K562 (cell line): Measurements from ENCODE around the gene SMIM35. TPM values are rescaled to one million over a fixed set of nuclear protein-coding genes. Genes with fewer than 3 reads are reported as not detected.

Experiments used
- E2F6 ChIP-seq, 2 experiments: IDR thresholded peaks; 2 replicates each; pipeline ENCODE4 v1.6.1; 2011; ENCODE audit warnings: borderline replicate concordance in 1 of 2, control low read depth in 1 of 2, low read depth in 1 of 2, low read length in 1 of 2, mild to moderate bottlenecking in 1 of 2, mixed read lengths in 1 of 2, moderate library complexity in 1 of 2; ENCODE audit not compliant: insufficient read depth in 1 of 2, insufficient read length in 1 of 2, poor library complexity in 1 of 2, severe bottlenecking in 1 of 2; ENCODE audit errors: extremely low read depth in 1 of 2
- FOXA3 ChIP-seq, 2 experiments: fragments of 450-650 bp in 1 of 2; sonication (generic) in 1 of 2; formaldehyde crosslinking; IDR thresholded peaks in 1 of 2; conservative IDR thresholded peaks in 1 of 2; 2 replicates each; pipeline versions ENCODE4 v1.4.0 to v1.8.0; 2020 to 2022; ENCODE audit warnings: mild to moderate bottlenecking in 2 of 2, missing genetic modification reagents in 1 of 2
- FOXK1 ChIP-seq: sonication (generic); formaldehyde crosslinking; IDR thresholded peaks from 2 replicates; pipeline ENCODE4 v1.8.0; 2022; ENCODE audit warnings: missing genetic modification reagents, mild to moderate bottlenecking, borderline replicate concordance
- GTF2F1 ChIP-seq: IDR thresholded peaks from 2 replicates; pipeline ENCODE4 v1.6.1; 2011; ENCODE audit warnings: low read depth, low read length, improper control_type of control experiment
- L3MBTL2 ChIP-seq: fragments of 450-650 bp; IDR thresholded peaks from 2 replicates; pipeline ENCODE4 v1.6.1; 2016; ENCODE audit warnings: mild to moderate bottlenecking, moderate library complexity
- MGA ChIP-seq: fragments of 450-650 bp; IDR thresholded peaks from 2 replicates; pipeline ENCODE4 v1.6.1; 2016; ENCODE audit warnings: mild to moderate bottlenecking, moderate library complexity
- NCOA1 ChIP-seq: fragments of 450-650 bp; IDR thresholded peaks from 2 replicates; pipeline ENCODE4 v1.6.1; 2016; ENCODE audit warnings: low read depth
- ZNF143 ChIP-seq: sonication (generic); formaldehyde crosslinking; IDR thresholded peaks from 2 replicates; pipeline ENCODE4 v1.9.0; 2022; ENCODE audit warnings: mild to moderate bottlenecking, missing genetic modification reagents
- polyA plus RNA-seq, 8 experiments: library from polyadenylated mRNA; depleted of rRNA in 4 of 8; stranded (reverse) in 5 of 8; unstranded in 3 of 8; fragments of >200 nt; fragmentation: Nextera tagmentation in 2 of 8; fragmentation: Illumina TruSeq in 1 of 8; extraction: Ambion mirVana in 2 of 8; extraction: Trizol in 1 of 8; gene quantifications; 2 replicates each; pipeline versions ENCODE4 v1.2.1 to v1.2.3, GENCODE V29; 2011 to 2014; ENCODE audit warnings: inconsistent platforms in 1 of 8, missing spikeins in 1 of 8
- total RNA-seq, 7 experiments: library from RNA; depleted of rRNA in 6 of 7; stranded (reverse); fragments of >200 nt in 6 of 7; fragmentation: Illumina TruSeq in 2 of 7; extraction: Trizol in 2 of 7; gene quantifications; 2 replicates each; pipeline versions ENCODE4 v1.2.1 to v1.2.3, GENCODE V29; 2011 to 2021; ENCODE audit warnings: low replicate concordance in 1 of 7
- TF ChIP-seq, protein P1 (sequence below): sonication (generic); formaldehyde crosslinking; IDR thresholded peaks from 2 replicates; pipeline ENCODE4 v1.8.0; 2022; ENCODE audit warnings: mild to moderate bottlenecking, missing genetic modification reagents

SMIM35 gene
- total and polyA plus RNA-seq, 9 of the 15 experiments (the other 6 are each of a cell fraction or from before 2014, with no cell fraction given): 0.03 TPM; not detected in 7

DNA sequence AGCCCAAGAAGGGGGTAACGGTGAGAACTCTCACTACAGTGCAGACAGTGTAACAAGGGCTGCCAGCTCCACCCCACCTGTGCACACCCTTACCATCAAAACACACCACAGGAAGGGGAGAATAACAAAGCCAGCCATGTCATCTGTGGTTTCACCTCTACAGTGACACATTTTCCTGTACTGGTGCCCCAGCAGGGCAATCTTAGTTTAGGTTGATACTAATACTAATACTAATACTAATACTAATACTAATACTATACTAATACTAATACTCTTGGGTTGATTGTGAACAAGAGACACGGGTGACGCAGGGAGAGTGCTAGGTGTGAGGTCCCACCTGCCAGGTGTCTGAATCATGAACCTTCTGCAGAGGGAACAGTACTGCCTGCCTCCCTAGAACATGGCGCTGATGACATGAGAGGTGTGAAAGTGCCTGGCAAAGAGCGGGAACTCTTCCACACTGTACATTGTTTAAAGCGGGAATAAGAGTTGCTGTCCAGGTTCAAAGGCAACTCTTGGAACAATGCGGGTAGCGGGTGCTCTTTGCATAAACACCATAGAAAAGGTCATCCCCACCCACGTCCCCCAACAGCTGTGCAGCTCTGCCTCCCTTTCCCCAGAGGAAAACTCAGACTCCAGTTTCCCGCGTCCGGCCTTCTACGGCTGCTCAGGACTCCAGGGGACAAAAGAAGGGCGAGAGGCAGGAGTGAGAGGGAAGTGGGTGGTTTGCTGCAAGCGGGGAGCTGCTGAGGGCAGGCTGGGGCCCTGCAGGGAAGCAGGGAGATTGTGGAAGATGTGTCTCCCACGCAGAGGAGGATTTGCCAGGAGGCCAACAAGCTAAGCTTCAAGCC lies 34.9 kb downstream of the SMIM35 start (continued):
- TF ChIP-seq GTF2F1 (no peak), MGA (peak; percentile 33; the same call in 1 of the 2 replicates), FOXK1 (CRISPR knock-in tag) (0 out of 2 replicates have a peak, but pooled peaks have one; percentile 55), ZNF143 (CRISPR knock-in tag) (no peak), NCOA1 (no peak), E2F6 (IDR thresholded peaks at IDR 0.05; ENCODE audit: borderline replicate concordance in 1 of 2, extremely low read depth in 1 of 2, insufficient read depth in 1 of 2, insufficient read length in 1 of 2, low read depth in 1 of 2, low read length in 1 of 2, poor library complexity in 1 of 2, severe bottlenecking in 1 of 2) (peak; percentile 77 to 81), FOXA3 (CRISPR knock-in tag; conservative IDR thresholded peaks at IDR 0.05 in 1 of 2, IDR thresholded peaks at IDR 0.05 in 1 of 2) (no peak), L3MBTL2 (peak; percentile 48; the same call in 1 of the 2 replicates)
- TF ChIP-seq, protein P1, sequence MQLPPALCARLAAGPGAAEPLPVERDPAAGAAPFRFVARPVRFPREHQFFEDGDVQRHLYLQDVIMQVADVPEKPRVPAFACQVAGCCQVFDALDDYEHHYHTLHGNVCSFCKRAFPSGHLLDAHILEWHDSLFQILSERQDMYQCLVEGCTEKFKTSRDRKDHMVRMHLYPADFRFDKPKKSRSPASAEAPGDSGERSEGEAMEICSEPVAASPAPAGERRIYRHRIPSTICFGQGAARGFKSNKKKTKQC: no peak
